ENCODE measurements around the gene XPNPEP2.

The XPNPEP2 gene

GRCh38 chrX:129704491-129704890 is 34.3 kb upstream of the XPNPEP2 start:
- no peak for TF ChIP-seq CTCF (IDR thresholded peaks at IDR 0.05; ENCODE audit: control extremely low read depth, extremely low read depth, low read depth, missing control alignments)
- no peak for DNase-seq (ENCODE audit: extremely low spot score)
- ChIA-PET POLR2A (no interaction called here), CTCF (no interaction called here)

- DNase-seq (ENCODE audit: extremely low spot score), result no peak
- no peak for TF ChIP-seq CTCF (IDR thresholded peaks at IDR 0.05; ENCODE audit: control extremely low read depth, extremely low read depth, low read depth, missing control alignments)
- ChIA-PET POLR2A (no interaction called here), CTCF (no interaction called here)
Measured at GRCh38 chrX:129705377-129705925, 33.3 kb upstream of the XPNPEP2 start.

GRCh38 chrX:129705988-129706387 is 32.8 kb upstream of the XPNPEP2 start:
- ChIA-PET CTCF (no interaction called here), POLR2A (no interaction called here)
- TF ChIP-seq CTCF (IDR thresholded peaks at IDR 0.05; ENCODE audit: control extremely low read depth, extremely low read depth, low read depth, missing control alignments), result no peak
- DNase-seq (ENCODE audit: extremely low spot score), result no peak

- POLR2A ChIA-PET, result no interaction called here
- no peak for DNase-seq (ENCODE audit: extremely low spot score)
- CTCF ChIA-PET, result no interaction called here
- TF ChIP-seq CTCF (IDR thresholded peaks at IDR 0.05; ENCODE audit: control extremely low read depth, extremely low read depth, low read depth, missing control alignments), result no peak
Measured at GRCh38 chrX:129706400-129707072, 32.2 kb upstream of the XPNPEP2 start.

GRCh38 chrX:129714581-129714980 is 24.2 kb upstream of the XPNPEP2 start:
- no peak for TF ChIP-seq CTCF (IDR thresholded peaks at IDR 0.05; ENCODE audit: control extremely low read depth, extremely low read depth, low read depth, missing control alignments)
- DNase-seq (ENCODE audit: extremely low spot score), result no peak
- ChIA-PET POLR2A (no interaction called here), CTCF (interaction anchor here (2.8 kb wide), 1 partner anchor 11 kb away, joined by 17 read pairs; no protein-coding TSS in a partner anchor)

- no peak for TF ChIP-seq CTCF (IDR thresholded peaks at IDR 0.05; ENCODE audit: control extremely low read depth, extremely low read depth, low read depth, missing control alignments)
- CTCF ChIA-PET, result no interaction called here
- POLR2A ChIA-PET, result no interaction called here
- DNase-seq (ENCODE audit: extremely low spot score), result no peak
Measured at GRCh38 chrX:129716507-129716906, 22.3 kb upstream of the XPNPEP2 start.

All from GM10248 (cell line).